ENCODE data around the gene SPRY4.
"Not testable (repeated sequence)": the region's sequence is repeated elsewhere in the genome, so short reads cannot be mapped to it uniquely, and the experiment has no call there.

The SPRY4 gene

GRCh38 chr5:142303565-142303964 lies 21.3 kb downstream of the SPRY4 start:
- WGBS = 95% methylated on average over 7 of the region's 7 CpGs
- no peak overlapping the region for H3K27ac ChIP-seq (ENCODE audit: low read depth, low read length)
- H3K4me1 ChIP-seq (ENCODE audit: insufficient read depth, low read length) = peaks cover 6% of the 10 kb centered on the region
- H3K9me3 ChIP-seq (ENCODE audit: insufficient read depth, low read depth, low read length) = no peaks in the 10 kb centered on the region
- H3K9ac ChIP-seq (ENCODE audit: low read depth, low read length) = no peak overlapping the region
- no peak overlapping the region for H3K4me3 ChIP-seq (ENCODE audit: low read length)
- H3K36me3 ChIP-seq (ENCODE audit: insufficient read depth, low read length) = peaks cover 9% of the 10 kb centered on the region
- no peaks in the 10 kb centered on the region for H3K27me3 ChIP-seq (ENCODE audit: insufficient read depth, low read length)

GRCh38 chr5:142301540-142301939 lies 23.3 kb downstream of the SPRY4 start:
- WGBS = 63% methylated on average over 2 of the region's 4 CpGs
- peaks cover 18% of the 10 kb centered on the region for H3K4me1 ChIP-seq (ENCODE audit: insufficient read depth, low read length)
- no peak overlapping the region for H3K9ac ChIP-seq (ENCODE audit: low read depth, low read length)
- H3K27me3 ChIP-seq (ENCODE audit: insufficient read depth, low read length) = no peaks in the 10 kb centered on the region
- H3K27ac ChIP-seq (ENCODE audit: low read depth, low read length) = no peak overlapping the region
- H3K4me3 ChIP-seq (ENCODE audit: low read length) = no peak overlapping the region
- H3K9me3 ChIP-seq (ENCODE audit: insufficient read depth, low read depth, low read length) = no peaks in the 10 kb centered on the region
- no peaks in the 10 kb centered on the region for H3K36me3 ChIP-seq (ENCODE audit: insufficient read depth, low read length)

- Histone ChIP-seq H3K27ac (ENCODE audit: low read depth, low read length) (no peak overlapping the region), H3K27me3 (ENCODE audit: insufficient read depth, low read length) (no peaks in the 10 kb centered on the region), H3K9me3 (ENCODE audit: insufficient read depth, low read depth, low read length) (no peaks in the 10 kb centered on the region), H3K4me1 (ENCODE audit: insufficient read depth, low read length) (peaks cover 26% of the 10 kb centered on the region), H3K36me3 (ENCODE audit: insufficient read depth, low read length) (no peaks in the 10 kb centered on the region), H3K9ac (ENCODE audit: low read depth, low read length) (no peak overlapping the region), H3K4me3 (ENCODE audit: low read length) (no peak overlapping the region)
- WGBS = 96% methylated on average over 8 of the region's 8 CpGs
These were observed 24.1 kb downstream of the SPRY4 start for GRCh38 chr5:142300677-142301076.

GRCh38 chr5:142298789-142299188 lies 26.0 kb downstream of the SPRY4 start:
- H3K9me3 ChIP-seq (ENCODE audit: insufficient read depth, low read depth, low read length) = no peaks in the 10 kb centered on the region
- no peak overlapping the region for H3K4me3 ChIP-seq (ENCODE audit: low read length)
- no peak overlapping the region for H3K27ac ChIP-seq (ENCODE audit: low read depth, low read length)
- WGBS = 85% methylated on average over 6 of the region's 6 CpGs
- no peaks in the 10 kb centered on the region for H3K27me3 ChIP-seq (ENCODE audit: insufficient read depth, low read length)
- no peak overlapping the region for H3K9ac ChIP-seq (ENCODE audit: low read depth, low read length)
- H3K4me1 ChIP-seq (ENCODE audit: insufficient read depth, low read length) = peaks cover 29% of the 10 kb centered on the region
- no peaks in the 10 kb centered on the region for H3K36me3 ChIP-seq (ENCODE audit: insufficient read depth, low read length)

- 96% methylated on average over 5 of the region's 5 CpGs for WGBS
These were observed 27.0 kb downstream of the SPRY4 start for GRCh38 chr5:142297786-142298185.

GRCh38 chr5:142296914-142297417 lies 27.9 kb downstream of the SPRY4 start:
- no peaks in the 10 kb centered on the region for H3K9me3 ChIP-seq (ENCODE audit: insufficient read depth, low read depth, low read length)
- H3K4me3 ChIP-seq (ENCODE audit: low read length) = no peak overlapping the region
- H3K4me1 ChIP-seq (ENCODE audit: insufficient read depth, low read length) = peaks cover 32% of the 10 kb centered on the region
- 70% methylated on average over 7 of the region's 7 CpGs for WGBS
- H3K36me3 ChIP-seq (ENCODE audit: insufficient read depth, low read length) = peaks cover 1% of the 10 kb centered on the region; the same call in 1 of the 2 replicates
- no peak overlapping the region for H3K9ac ChIP-seq (ENCODE audit: low read depth, low read length)
- no peaks in the 10 kb centered on the region for H3K27me3 ChIP-seq (ENCODE audit: insufficient read depth, low read length)
- H3K27ac ChIP-seq (ENCODE audit: low read depth, low read length) = no peak overlapping the region

More at GRCh38 chr5:142297786-142298185, 27.0 kb downstream of the SPRY4 start:
- H3K36me3 ChIP-seq (ENCODE audit: insufficient read depth, low read length); H3K27me3 ChIP-seq (ENCODE audit: insufficient read depth, low read length); H3K9me3 ChIP-seq (ENCODE audit: insufficient read depth, low read depth, low read length); H3K4me3 ChIP-seq (ENCODE audit: low read length); H3K9ac ChIP-seq (ENCODE audit: low read depth, low read length); H3K27ac ChIP-seq (ENCODE audit: low read depth, low read length): not testable (repeated sequence)
- peaks cover 29% of the 10 kb centered on the region for H3K4me1 ChIP-seq (ENCODE audit: insufficient read depth, low read length)

- Histone ChIP-seq H3K27ac (ENCODE audit: low read depth, low read length) (no peak overlapping the region; the same call in 1 of the 2 replicates), H3K4me1 (ENCODE audit: insufficient read depth, low read length) (peaks cover 32% of the 10 kb centered on the region)
- 73% methylated on average over 8 of the region's 8 CpGs for WGBS
These were observed 28.6 kb downstream of the SPRY4 start for GRCh38 chr5:142295960-142296860.

GRCh38 chr5:142295084-142295758 lies 29.6 kb downstream of the SPRY4 start:
- Histone ChIP-seq H3K4me3 (ENCODE audit: low read length) (no peak overlapping the region), H3K27me3 (ENCODE audit: insufficient read depth, low read length) (no peaks in the 10 kb centered on the region), H3K9ac (ENCODE audit: low read depth, low read length) (peak overlapping the region; percentile 48), H3K4me1 (ENCODE audit: insufficient read depth, low read length) (peaks cover 41% of the 10 kb centered on the region), H3K36me3 (ENCODE audit: insufficient read depth, low read length) (peaks cover 4% of the 10 kb centered on the region; the same call in 1 of the 2 replicates), H3K27ac (ENCODE audit: low read depth, low read length) (peak overlapping the region; percentile 77), H3K9me3 (ENCODE audit: insufficient read depth, low read depth, low read length) (no peaks in the 10 kb centered on the region)
- WGBS = 40% methylated on average over 23 of the region's 23 CpGs

More at GRCh38 chr5:142295960-142296860, 28.6 kb downstream of the SPRY4 start:
- Histone ChIP-seq H3K9ac (ENCODE audit: low read depth, low read length) (no peak overlapping the region), H3K27me3 (ENCODE audit: insufficient read depth, low read length) (no peaks in the 10 kb centered on the region), H3K9me3 (ENCODE audit: insufficient read depth, low read depth, low read length) (no peaks in the 10 kb centered on the region), H3K4me3 (ENCODE audit: low read length) (no peak overlapping the region), H3K36me3 (ENCODE audit: insufficient read depth, low read length) (peaks cover 4% of the 10 kb centered on the region; the same call in 1 of the 2 replicates)

GRCh38 chr5:142293486-142293885 lies 31.3 kb downstream of the SPRY4 start:
- WGBS = 79% methylated on average over 5 of the region's 5 CpGs
- Histone ChIP-seq H3K27me3 (ENCODE audit: insufficient read depth, low read length) (no peaks in the 10 kb centered on the region), H3K4me3 (ENCODE audit: low read length) (no peak overlapping the region), H3K9me3 (ENCODE audit: insufficient read depth, low read depth, low read length) (no peaks in the 10 kb centered on the region), H3K4me1 (ENCODE audit: insufficient read depth, low read length) (peaks cover 42% of the 10 kb centered on the region), H3K9ac (ENCODE audit: low read depth, low read length) (no peak overlapping the region), H3K36me3 (ENCODE audit: insufficient read depth, low read length) (peaks cover 4% of the 10 kb centered on the region; the same call in 1 of the 2 replicates), H3K27ac (ENCODE audit: low read depth, low read length) (no peak overlapping the region)

- H3K27me3 ChIP-seq (ENCODE audit: insufficient read depth, low read length) = no peaks in the 10 kb centered on the region
- H3K36me3 ChIP-seq (ENCODE audit: insufficient read depth, low read length) = peaks cover 4% of the 10 kb centered on the region; the same call in 1 of the 2 replicates
- H3K4me1 ChIP-seq (ENCODE audit: insufficient read depth, low read length) = peaks cover 44% of the 10 kb centered on the region
- no peak overlapping the region for H3K4me3 ChIP-seq (ENCODE audit: low read length)
- no peak overlapping the region for H3K9ac ChIP-seq (ENCODE audit: low read depth, low read length)
- H3K27ac ChIP-seq (ENCODE audit: low read depth, low read length) = no peak overlapping the region
- no peaks in the 10 kb centered on the region for H3K9me3 ChIP-seq (ENCODE audit: insufficient read depth, low read depth, low read length)
- WGBS = 93% methylated on average over 3 of the region's 3 CpGs
These were observed 32.0 kb downstream of the SPRY4 start for GRCh38 chr5:142292808-142293207.

GRCh38 chr5:142292249-142292648 lies 32.6 kb downstream of the SPRY4 start:
- Histone ChIP-seq H3K27me3 (ENCODE audit: insufficient read depth, low read length) (no peaks in the 10 kb centered on the region), H3K27ac (ENCODE audit: low read depth, low read length) (no peak overlapping the region), H3K36me3 (ENCODE audit: insufficient read depth, low read length) (peaks cover 4% of the 10 kb centered on the region; the same call in 1 of the 2 replicates), H3K9me3 (ENCODE audit: insufficient read depth, low read depth, low read length) (no peaks in the 10 kb centered on the region), H3K9ac (ENCODE audit: low read depth, low read length) (no peak overlapping the region), H3K4me3 (ENCODE audit: low read length) (no peak overlapping the region), H3K4me1 (ENCODE audit: insufficient read depth, low read length) (peaks cover 45% of the 10 kb centered on the region)
- 72% methylated on average over 4 of the region's 5 CpGs for WGBS

All from HUES64 (cell line).